Natural killer cell treated with Interleukin-12 subunit alpha and Interleukin-12 subunit beta and Interleukin-15 and Interleukin-18, amount 100 ng/mL, for 72 hours (primary cell): ENCODE data around the gene PEX26. TPM values are rescaled to one million over a fixed set of nuclear protein-coding genes. Genes with fewer than 3 reads are reported as not detected.
"Not testable (repeated sequence)": the region's sequence is repeated elsewhere in the genome, so short reads cannot be mapped to it uniquely, and the experiment has no call there.

Experiments
- ATAC-seq, 2 donors: fragments of 150-1000 bp; cut with Tn5 transposase in 1 of 2; sonication (Bioruptor Pico), chemical (Tn5 transposase) in 1 of 2; 2 replicates each; pipeline ENCODE4 v1.10.0; 2021
- DNase-seq: peaks from one replicate; pipeline ENCODE4 v3.0.0; 2022; ENCODE audit warnings: low spot score
- H3K27ac Mint-ChIP-seq, 2 donors: 1 replicate in 1 of 2; 2 replicates in 1 of 2; pipeline ENCODE4 v1.8.0; 2022; ENCODE audit warnings: mixed read lengths in 2 of 2, mild to moderate bottlenecking in 1 of 2, moderate library complexity in 1 of 2
- H3K27me3 Mint-ChIP-seq, 2 donors: 1 replicate in 1 of 2; 2 replicates in 1 of 2; pipeline ENCODE4 v1.8.0; 2022; ENCODE audit warnings: mixed read lengths in 2 of 2
- H3K36me3 Mint-ChIP-seq: one replicate; pipeline ENCODE4 v1.8.0; 2022; ENCODE audit warnings: mixed read lengths
- H3K4me1 Mint-ChIP-seq, 2 donors: 1 replicate in 1 of 2; 2 replicates in 1 of 2; pipeline ENCODE4 v1.8.0; 2022; ENCODE audit warnings: low read depth in 2 of 2, mixed read lengths in 2 of 2, mild to moderate bottlenecking in 1 of 2
- H3K4me3 Mint-ChIP-seq: one replicate; pipeline ENCODE4 v1.8.0; 2022; ENCODE audit warnings: mixed read lengths
- H3K9me3 Mint-ChIP-seq: 2 replicates; pipeline ENCODE4 v1.8.0; 2022; ENCODE audit warnings: mixed read lengths
- total RNA-seq, 2 donors: library from RNA; stranded (reverse); gene quantifications; one replicate each; pipeline ENCODE4 v1.2.3, GENCODE V29; 2022

Gene PEX26
- total RNA-seq, 2 donors from 2014 or later = 44.6 to 63.5 TPM

DNA sequence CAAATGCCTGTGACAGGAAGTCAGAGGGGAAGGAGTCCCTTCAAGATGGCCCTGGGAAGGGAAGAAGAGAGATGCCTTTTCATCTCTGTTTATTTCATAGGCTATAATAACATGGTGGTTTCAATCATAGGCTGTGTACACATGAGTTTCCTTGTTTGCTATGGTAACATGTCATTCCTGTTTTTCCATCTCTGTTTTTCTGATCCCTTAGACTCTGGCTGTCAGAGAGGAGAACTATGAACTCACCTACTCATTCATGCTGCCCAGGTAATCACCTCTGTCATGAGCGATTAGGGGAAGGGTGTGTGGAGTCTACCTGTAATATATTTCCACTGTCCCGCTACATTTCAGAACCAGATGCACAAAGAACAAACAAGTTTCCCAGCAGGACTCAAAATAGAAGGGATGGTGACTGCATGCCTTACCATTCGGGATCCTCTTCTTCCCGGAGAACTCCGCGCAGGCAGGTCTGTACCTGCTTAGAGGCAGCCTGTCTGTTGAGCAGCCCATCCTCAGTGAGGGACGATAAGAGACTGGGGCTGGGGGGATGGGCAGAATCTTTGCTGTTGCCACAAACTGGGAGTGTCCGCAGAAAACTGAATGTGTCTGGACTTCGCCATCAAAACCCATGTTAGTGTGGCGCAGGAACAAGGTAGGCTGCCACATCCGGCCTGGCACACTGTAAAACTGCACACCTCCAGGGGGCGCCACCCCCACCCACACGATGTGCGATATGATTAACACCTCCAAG is 7.1 kb upstream of the PEX26 start:
- no peak overlapping the region for H3K4me3 Mint-ChIP-seq
- no peak for DNase-seq
- no peaks in the 10 kb centered on the region for H3K9me3 Mint-ChIP-seq
- no peak for ATAC-seq
- peaks cover 25 to 35% of the 10 kb centered on the region in 2 donors for H3K27me3 Mint-ChIP-seq
- no peaks in the 10 kb centered on the region for H3K36me3 Mint-ChIP-seq
- no peak overlapping the region for H3K27ac Mint-ChIP-seq
- H3K4me1 Mint-ChIP-seq = peaks cover 0 to 4% of the 10 kb centered on the region in 2 donors

DNA sequence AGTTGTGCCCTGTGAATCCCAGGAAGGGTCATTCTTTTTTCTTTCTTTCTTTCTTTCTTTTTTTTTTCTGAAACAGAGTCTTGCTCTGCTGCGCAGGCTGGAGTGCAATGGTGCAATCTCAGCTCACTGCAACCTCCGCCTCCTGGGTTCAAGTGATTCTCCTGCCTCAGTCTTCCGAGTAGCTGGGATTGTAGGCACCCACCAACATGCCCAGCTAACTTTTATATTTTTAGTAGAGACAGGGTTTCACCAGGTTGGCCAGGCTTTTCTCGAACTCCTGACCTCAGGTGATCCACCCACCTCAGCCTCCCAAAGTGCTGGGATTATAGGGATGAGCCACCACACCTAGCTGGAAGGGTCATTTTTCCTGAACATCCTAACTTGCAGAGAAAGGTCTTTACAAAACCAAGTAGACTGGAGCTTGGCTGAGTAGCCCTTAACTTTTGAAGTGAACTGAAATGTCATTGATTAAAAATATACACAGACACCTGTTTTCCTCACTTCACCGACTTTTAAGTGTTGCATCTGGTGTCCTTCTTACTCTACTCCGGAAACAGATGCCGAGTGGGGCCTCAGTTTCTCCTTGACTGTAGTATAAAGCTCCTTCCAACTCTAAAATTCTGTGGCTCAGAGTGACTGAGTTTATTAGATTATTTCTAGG is 6.4 kb upstream of the PEX26 start:
- H3K9me3 Mint-ChIP-seq, DNase-seq, ATAC-seq, H3K36me3 Mint-ChIP-seq, H3K4me3 Mint-ChIP-seq, H3K4me1 Mint-ChIP-seq, H3K27ac Mint-ChIP-seq: not testable (repeated sequence)
- H3K27me3 Mint-ChIP-seq = peaks cover 21 to 28% of the 10 kb centered on the region in 2 donors

DNA sequence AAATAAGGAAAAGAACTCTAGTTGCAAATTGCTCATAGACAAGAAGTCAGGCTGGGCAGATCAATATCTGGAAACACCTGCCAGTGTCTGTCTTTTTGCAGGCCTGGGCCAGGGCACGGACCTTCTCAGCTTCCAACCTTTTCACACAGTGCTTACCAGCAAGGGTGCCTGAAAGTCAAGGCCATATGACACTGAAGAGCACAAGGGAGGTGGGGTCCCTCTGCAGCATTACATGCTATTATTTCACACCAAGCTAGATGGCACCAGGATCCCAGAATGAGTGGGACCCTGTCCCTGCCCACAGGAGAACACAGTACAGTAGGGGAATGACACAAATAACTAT is 5.9 kb upstream of the PEX26 start:
- Mint-ChIP-seq H3K36me3 (no peaks in the 10 kb centered on the region), H3K27ac (no peak overlapping the region), H3K4me3 (no peak overlapping the region), H3K4me1 (peaks cover 9 to 11% of the 10 kb centered on the region in 2 donors), H3K9me3 (no peaks in the 10 kb centered on the region), H3K27me3 (peaks cover 19 to 24% of the 10 kb centered on the region in 2 donors)
- ATAC-seq (no peak), DNase-seq (no peak)

DNA sequence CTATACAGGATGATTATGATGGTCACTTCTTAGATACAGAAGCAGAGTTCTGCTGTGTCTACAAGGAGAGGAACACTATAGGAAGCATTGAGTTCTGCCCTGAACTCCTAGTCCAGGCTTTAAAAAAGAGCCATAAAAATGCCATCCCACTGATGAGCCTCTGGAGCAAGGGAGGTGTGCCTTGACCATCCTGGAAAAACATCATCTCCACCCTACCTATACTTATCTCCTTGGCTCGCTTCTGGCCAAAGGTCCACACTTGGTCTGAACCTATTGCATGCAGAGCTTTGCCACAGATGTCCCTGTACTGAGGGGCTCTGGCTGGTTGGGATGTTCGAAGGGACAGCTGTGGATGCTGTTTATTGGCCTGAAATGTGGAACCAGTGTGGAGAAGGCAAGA is 4.3 kb upstream of the PEX26 start:
- no peak for ATAC-seq
- H3K4me1 Mint-ChIP-seq = peaks cover 17 to 19% of the 10 kb centered on the region in 2 donors
- no peaks in the 10 kb centered on the region for H3K36me3 Mint-ChIP-seq
- no peak for DNase-seq
- no peak overlapping the region for H3K27ac Mint-ChIP-seq
- peaks cover 5 to 9% of the 10 kb centered on the region in 2 donors for H3K27me3 Mint-ChIP-seq
- H3K4me3 Mint-ChIP-seq = no peak overlapping the region
- H3K9me3 Mint-ChIP-seq = no peaks in the 10 kb centered on the region

DNA sequence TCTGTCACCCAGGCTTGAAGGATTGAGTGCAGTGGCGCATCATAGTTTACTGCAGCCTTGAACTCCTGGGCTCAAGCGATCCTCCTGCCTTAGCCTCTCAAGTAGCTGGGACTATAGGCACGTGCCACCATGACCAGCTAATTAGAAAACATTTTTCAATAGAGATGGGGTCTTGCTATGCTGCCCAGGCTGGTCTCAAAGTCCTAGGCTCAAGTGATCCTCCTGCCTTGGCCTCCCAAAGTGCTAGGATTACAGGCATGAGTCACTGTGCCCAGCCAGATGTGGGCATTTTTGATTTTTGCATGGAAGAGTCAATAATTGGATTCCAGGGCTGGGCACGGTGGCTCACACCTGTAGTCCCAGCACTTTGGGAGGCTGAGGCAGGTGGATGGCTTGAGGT is 3.9 kb upstream of the PEX26 start:
- not testable (repeated sequence) for ATAC-seq, H3K4me3 Mint-ChIP-seq, H3K9me3 Mint-ChIP-seq, H3K36me3 Mint-ChIP-seq, H3K27me3 Mint-ChIP-seq, DNase-seq, H3K27ac Mint-ChIP-seq
- H3K4me1 Mint-ChIP-seq = peaks cover 21 to 23% of the 10 kb centered on the region in 2 donors

DNA sequence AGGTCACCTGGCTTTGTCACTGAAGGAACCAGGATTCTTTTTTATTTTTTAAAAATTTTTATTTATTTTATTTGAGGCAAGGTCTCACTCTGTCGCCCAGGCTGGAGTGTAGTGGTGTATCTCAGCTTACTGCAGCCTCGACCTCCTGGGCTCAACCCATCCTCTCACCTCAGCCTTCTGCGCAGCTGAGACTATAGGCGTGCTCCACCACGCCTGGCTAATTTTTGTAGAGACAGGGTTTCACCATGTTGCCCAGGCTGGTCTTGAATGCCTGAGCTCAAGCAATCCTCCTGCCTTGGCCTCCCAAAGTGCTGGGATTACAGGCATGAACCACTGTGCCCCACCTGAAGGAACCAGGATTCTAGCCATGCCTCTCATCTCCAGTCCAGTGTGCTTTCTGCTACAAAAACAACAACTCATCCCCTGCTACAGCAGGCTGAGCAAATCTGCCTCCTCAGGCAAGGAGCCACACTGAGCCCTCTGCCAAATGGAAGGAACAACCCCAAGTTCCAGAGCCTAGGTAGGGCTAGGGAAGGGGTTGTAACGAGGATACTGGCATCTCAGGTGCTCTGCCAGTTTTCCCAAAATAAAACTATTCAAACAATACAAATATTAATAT is 2.6 kb upstream of the PEX26 start:
- ATAC-seq (no peak), DNase-seq (no peak)
- Mint-ChIP-seq H3K4me3 (no peak overlapping the region), H3K4me1 (peaks cover 25 to 34% of the 10 kb centered on the region in 2 donors), H3K36me3 (peaks cover 8% of the 10 kb centered on the region), H3K27me3 (no peaks in the 10 kb centered on the region), H3K27ac (no peak overlapping the region), H3K9me3 (no peaks in the 10 kb centered on the region)

DNA sequence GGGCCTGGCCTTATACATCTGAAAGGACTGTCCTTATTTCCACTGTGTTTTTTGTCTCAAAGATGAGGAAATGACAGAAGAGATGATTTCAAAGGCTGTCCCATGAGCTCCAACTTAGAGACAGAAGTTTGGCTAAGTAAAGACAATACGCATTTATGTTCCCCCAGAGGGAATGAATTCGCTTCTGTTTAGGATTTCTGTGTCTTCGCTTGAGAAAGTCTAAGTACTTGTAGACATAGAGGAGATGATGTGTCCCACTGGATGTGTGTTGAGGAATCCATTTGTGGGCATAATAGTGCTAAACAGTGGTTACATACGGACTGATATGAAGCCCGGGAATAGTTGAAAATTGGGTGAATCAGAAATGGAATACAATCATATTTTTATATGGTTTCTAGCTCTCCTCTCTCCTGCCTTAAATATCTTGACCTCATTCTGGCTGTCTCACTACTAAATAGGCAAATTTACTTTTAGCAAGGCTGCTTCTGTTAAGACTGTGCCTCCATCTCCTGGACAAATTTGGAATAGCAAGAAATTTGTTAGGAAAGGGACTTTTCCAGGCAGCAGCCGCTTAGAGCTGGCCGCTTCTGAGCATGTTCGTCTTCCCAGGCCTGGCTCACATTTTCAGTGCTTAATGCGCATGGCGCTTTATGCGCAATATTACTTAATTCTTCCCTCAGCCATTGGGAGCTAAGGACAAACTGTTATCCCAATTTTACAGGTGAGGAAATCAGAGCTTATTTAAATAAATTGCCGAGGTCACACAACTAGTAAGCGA is 1.9 kb upstream of the PEX26 start:
- no peaks in the 10 kb centered on the region for H3K27me3 Mint-ChIP-seq
- H3K4me1 Mint-ChIP-seq = peaks cover 25 to 38% of the 10 kb centered on the region in 2 donors
- no peak for ATAC-seq
- H3K27ac Mint-ChIP-seq = peak overlapping the region; percentile 84 to 97
- H3K4me3 Mint-ChIP-seq = peak overlapping the region; percentile 91
- peaks cover 15% of the 10 kb centered on the region for H3K36me3 Mint-ChIP-seq
- DNase-seq = no peak
- no peaks in the 10 kb centered on the region for H3K9me3 Mint-ChIP-seq

DNA sequence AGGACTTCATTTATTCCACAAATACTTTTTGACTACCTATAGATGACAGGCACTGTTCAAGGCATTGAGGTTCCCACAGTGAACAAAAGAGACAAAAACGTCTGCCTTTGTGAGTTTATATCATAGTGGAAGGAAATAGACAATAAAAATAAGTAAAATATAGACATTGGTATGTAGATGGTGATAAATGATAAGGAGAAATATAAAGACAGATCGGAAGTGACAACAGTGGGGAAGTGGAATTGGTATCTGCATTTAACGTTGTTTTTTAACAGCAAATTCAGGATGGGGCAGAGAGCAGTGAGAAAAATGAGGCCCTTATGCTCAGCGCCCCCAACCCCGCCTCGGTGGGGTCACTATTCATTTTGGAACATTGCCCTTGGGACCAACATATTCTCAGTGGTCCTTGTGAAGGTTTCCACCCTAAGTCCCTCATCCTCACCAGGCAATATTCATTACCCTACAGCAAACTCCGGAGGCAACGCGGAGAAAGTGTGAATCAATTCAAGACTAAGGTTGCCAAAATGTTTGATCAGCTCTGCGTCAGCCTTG is 627 bp upstream of the PEX26 start:
- Mint-ChIP-seq H3K27me3 (no peaks in the 10 kb centered on the region), H3K36me3 (peaks cover 27% of the 10 kb centered on the region), H3K27ac (peak overlapping the region; percentile 84 to 97), H3K4me3 (peak overlapping the region; percentile 91), H3K9me3 (no peaks in the 10 kb centered on the region), H3K4me1 (peaks cover 35 to 44% of the 10 kb centered on the region in 2 donors)
- ATAC-seq (no peak), DNase-seq (no peak)

DNA sequence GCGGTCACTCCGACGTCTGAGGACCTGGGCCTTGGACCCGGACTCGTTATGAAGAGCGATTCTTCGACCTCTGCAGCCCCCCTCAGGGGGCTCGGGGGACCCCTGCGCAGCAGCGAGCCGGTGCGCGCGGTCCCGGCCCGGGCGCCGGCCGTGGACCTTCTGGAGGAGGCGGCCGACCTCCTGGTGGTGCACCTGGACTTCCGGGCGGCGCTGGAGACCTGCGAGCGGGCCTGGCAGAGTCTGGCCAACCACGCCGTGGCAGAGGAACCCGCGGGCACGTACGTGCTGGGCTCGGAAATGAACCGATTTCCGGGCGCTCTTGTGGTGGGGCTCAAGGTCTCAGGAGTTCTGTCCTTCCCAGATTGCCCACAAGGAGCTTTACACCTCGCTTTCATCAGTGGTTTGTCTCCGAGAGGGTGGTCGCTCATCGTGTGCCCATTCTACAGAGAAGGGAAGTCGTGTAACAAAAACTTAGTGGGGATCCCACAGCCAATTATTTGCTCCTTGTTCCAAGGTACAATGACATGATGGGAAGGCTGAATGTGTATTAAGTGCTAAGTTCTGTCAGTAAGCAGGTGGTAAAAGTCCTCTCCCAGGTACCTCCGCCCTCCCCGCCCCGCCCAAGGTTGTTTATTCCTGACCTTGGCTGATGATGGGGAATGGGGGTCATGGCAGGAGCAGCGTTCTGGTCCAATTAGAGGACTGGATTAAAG is 695 bp downstream of the PEX26 start:
- Mint-ChIP-seq H3K9me3 (no peaks in the 10 kb centered on the region), H3K27me3 (no peaks in the 10 kb centered on the region), H3K4me1 (peaks cover 46 to 51% of the 10 kb centered on the region in 2 donors), H3K36me3 (peaks cover 39% of the 10 kb centered on the region), H3K4me3 (peak overlapping the region; percentile 91), H3K27ac (peak overlapping the region; percentile 84 to 97)
- ATAC-seq (peak; percentile 59 to 65), DNase-seq (peak; percentile 74)

DNA sequence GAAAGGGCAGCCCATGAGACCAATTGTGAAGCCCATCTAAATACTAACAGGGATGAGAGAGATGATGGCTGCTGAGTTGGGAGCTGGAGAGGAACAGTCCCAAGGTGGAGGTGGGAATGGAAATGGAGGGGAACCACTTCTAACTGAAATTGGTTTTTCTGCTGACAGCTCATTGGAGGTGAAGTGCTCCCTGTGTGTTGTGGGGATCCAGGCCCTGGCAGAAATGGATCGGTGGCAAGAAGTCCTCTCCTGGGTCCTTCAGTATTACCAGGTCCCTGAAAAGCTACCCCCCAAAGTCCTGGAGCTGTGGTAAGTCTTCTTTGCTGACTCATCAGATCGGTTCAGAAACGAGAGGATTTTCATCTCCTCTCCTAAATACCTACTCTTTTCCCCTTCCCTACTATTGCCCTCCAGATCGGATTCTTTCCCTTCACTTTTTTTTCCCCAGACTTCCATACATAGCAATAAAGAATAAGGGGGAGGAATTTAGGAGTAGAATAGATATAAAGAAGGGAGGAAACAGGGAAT is 2.0 kb downstream of the PEX26 start:
- DNase-seq = no peak
- peak overlapping the region; percentile 91 for H3K4me3 Mint-ChIP-seq
- peak overlapping the region in 1 of 2 donors; percentile 97 for H3K27ac Mint-ChIP-seq
- no peak for ATAC-seq
- peaks cover 46 to 51% of the 10 kb centered on the region in 2 donors for H3K4me1 Mint-ChIP-seq
- no peaks in the 10 kb centered on the region for H3K27me3 Mint-ChIP-seq
- H3K9me3 Mint-ChIP-seq = no peaks in the 10 kb centered on the region
- peaks cover 39% of the 10 kb centered on the region for H3K36me3 Mint-ChIP-seq

DNA sequence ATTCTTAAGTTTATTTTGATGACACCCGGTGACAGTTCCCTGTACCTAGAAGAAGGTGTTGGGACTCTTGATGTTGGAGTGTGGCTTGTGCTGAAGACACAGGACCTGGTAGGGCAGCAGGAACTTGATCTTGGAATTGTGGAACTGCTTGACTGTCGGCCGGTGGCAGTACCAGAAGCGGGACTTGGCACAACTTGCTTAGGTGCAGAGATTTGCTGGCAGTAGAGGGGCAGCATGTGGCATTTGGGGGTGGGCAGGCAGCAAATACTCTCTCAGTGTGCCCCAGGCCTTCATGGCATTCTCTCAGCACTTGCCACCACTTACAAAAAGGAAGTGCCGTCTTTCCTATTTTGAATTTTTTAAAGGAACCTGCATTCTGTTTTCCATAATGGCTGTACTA is 3.6 kb downstream of the PEX26 start:
- ATAC-seq = no peak
- peaks cover 39% of the 10 kb centered on the region for H3K36me3 Mint-ChIP-seq
- no peak overlapping the region for H3K4me3 Mint-ChIP-seq

DNA sequence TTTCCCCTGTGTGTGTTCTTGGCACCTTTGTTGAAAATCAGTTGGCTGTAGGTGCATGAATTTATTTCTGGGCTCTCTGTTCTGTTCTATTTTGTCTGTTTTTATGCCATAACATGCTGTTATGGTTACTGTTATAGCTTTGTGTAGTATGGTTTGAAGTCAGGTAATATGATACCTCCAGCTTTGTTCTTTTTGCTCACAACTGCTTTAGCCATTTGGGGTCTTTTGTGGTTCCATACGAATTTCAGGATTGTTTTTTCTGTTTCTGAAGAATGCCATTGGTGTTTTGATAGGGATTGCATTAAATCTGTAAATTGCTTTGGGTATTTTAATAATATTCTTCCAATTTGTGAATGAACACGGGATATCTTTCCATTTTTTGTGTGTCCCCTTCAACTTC is 4.7 kb downstream of the PEX26 start:
- ATAC-seq (no peak), DNase-seq (no peak)
- no peak overlapping the region for H3K4me3 Mint-ChIP-seq
- no peaks in the 10 kb centered on the region for H3K27me3 Mint-ChIP-seq
- no peak overlapping the region for H3K27ac Mint-ChIP-seq
- H3K36me3 Mint-ChIP-seq = peaks cover 39% of the 10 kb centered on the region
- H3K9me3 Mint-ChIP-seq = no peaks in the 10 kb centered on the region
- peaks cover 31 to 37% of the 10 kb centered on the region in 2 donors for H3K4me1 Mint-ChIP-seq

More for the DNA sequence above, 3.6 kb downstream of the PEX26 start:
- Mint-ChIP-seq H3K27me3 (no peaks in the 10 kb centered on the region), H3K4me1 (peaks cover 39 to 46% of the 10 kb centered on the region in 2 donors), H3K27ac (no peak overlapping the region), H3K9me3 (no peaks in the 10 kb centered on the region)
- no peak for DNase-seq

DNA sequence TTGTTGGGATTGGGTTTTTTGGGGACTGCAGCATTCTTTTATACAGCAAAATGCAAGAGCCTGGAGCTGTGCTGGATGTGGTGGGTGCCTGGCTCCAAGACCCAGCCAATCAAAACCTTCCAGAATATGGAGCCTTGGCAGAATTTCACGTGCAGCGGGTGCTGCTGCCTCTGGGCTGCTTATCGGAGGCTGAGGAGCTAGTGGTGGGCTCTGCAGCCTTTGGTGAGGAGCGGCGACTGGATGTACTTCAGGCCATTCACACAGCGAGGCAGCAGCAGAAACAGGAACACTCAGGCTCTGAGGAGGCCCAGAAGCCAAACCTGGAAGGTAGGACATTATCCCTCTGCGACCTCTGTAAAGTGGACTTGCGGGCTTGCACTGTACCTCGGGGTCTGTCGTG is 5.6 kb downstream of the PEX26 start:
- H3K4me1 Mint-ChIP-seq = peaks cover 30 to 32% of the 10 kb centered on the region in 2 donors

More for the DNA sequence above, 5.6 kb downstream of the PEX26 start:
- DNase-seq (no peak), ATAC-seq (no peak)
- H3K27me3 Mint-ChIP-seq = no peaks in the 10 kb centered on the region
- H3K36me3 Mint-ChIP-seq = peaks cover 39% of the 10 kb centered on the region
- peak overlapping the region in 1 of 2 donors; percentile 61 for H3K27ac Mint-ChIP-seq
- no peaks in the 10 kb centered on the region for H3K9me3 Mint-ChIP-seq
- H3K4me3 Mint-ChIP-seq = no peak overlapping the region
